Ascending aorta (tissue), 2 donors: ENCODE measurements around the gene ARSI. TPM values are rescaled to one million over a fixed set of nuclear protein-coding genes. Genes with fewer than 3 reads are reported as not detected.

Experiments
- DNase-seq, 2 donors: peaks; one replicate each; pipeline ENCODE4 v3.0.0-alpha.2; 2019; ENCODE audit warnings: low spot score in 2 of 2
- H3K27ac ChIP-seq, 2 donors: fragments of 200-600 bp; sonication (generic); one replicate each; pipeline ENCODE4 v1.5.1; 2016 to 2017; ENCODE audit warnings: mild to moderate bottlenecking in 1 of 2
- H3K27me3 ChIP-seq: fragments of 200-600 bp; sonication (generic); one replicate; pipeline ENCODE4 v1.5.1; 2017
- H3K36me3 ChIP-seq, 2 donors: fragments of 200-600 bp; sonication (generic); one replicate each; pipeline ENCODE4 v1.5.1; 2016
- H3K4me1 ChIP-seq, 2 donors: fragments of 200-600 bp; sonication (generic); one replicate each; pipeline ENCODE4 v1.5.1; 2016 to 2017; ENCODE audit warnings: mild to moderate bottlenecking in 1 of 2
- H3K4me3 ChIP-seq, 2 donors: fragments of 200-600 bp; sonication (generic); one replicate each; pipeline ENCODE4 v1.5.1; 2016 to 2017; ENCODE audit warnings: mild to moderate bottlenecking in 1 of 2
- H3K9me3 ChIP-seq, 2 donors: fragments of 200-600 bp; sonication (generic); one replicate each; pipeline ENCODE4 v1.5.1; 2016
- CTCF ChIP-seq, 3 experiments: fragments of 200-600 bp in 2 of 3; fragments of 450-650 bp in 1 of 3; sonication (generic) in 2 of 3; IDR thresholded peaks; one replicate each; pipeline ENCODE4 v1.5.1; 2016 to 2019; ENCODE audit warnings: antibody characterized with exemption in 3 of 3, mild to moderate bottlenecking in 1 of 3, moderate library complexity in 1 of 3
- intact Hi-C: fragments of 100-400 bp; cut with DNase I; formaldehyde crosslinking; loops from one replicate; pipeline ENCODE4 v1.15.1; 2023
- total RNA-seq: library from RNA; depleted of rRNA; stranded (reverse); fragments of >200 nt; gene quantifications from one replicate; pipeline ENCODE4 v1.1.0, GENCODE V29; 2016

The ARSI gene
- total RNA-seq, 1 donor from 2014 or later, result not detected

DNA sequence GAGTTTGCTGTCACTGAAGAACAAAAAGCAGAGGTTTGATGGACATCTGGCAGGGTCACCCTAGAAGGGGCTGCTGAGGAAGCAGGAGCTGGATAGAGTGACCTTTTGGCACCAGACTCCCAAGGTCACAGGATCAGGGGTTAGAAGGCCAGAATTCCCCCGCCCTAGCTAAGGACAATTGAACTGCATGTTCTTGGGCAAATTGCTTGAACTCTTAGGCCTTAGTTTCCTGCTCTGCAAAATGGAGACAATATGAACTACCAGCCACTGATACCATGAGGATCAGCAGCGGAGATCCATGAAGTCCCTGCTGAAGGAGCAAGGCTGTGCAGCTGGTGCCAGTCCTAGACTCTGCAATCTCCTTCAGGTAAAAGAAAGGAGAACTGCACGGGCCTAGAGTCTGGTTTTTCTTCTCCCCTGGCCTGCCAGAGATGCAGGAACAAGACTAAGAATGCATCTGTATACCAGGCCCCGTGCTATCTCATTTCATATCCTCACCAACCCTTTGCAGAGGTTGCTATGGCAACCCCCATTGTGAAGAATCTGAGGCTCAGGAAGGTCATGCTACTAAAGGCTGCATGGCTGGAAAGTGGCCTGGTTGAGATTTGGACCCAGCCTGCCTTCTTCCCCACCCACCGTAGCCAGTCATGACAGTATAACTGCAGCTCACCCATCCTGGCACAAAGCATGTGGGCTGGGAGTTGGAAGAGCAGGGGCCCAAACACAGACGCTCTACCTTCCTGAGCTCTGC is 46.9 kb downstream of the ARSI start:
- intact Hi-C loops, result no loop called here
- Histone ChIP-seq H3K27ac (no peak overlapping the region), H3K4me3 (no peak overlapping the region), H3K36me3 (no peaks in the 10 kb centered on the region), H3K9me3 (no peaks in the 10 kb centered on the region), H3K27me3 (no peaks in the 10 kb centered on the region), H3K4me1 (no peaks in the 10 kb centered on the region)
- no peak for DNase-seq
- TF ChIP-seq CTCF (IDR thresholded peaks at IDR 0.05), result no peak

GRCh38 chr5:150254774-150255173 is 47.9 kb downstream of the ARSI start:
- DNase-seq, result no peak
- Histone ChIP-seq H3K9me3 (no peaks in the 10 kb centered on the region), H3K4me1 (no peaks in the 10 kb centered on the region), H3K27me3 (no peaks in the 10 kb centered on the region), H3K4me3 (no peak overlapping the region), H3K27ac (no peak overlapping the region), H3K36me3 (no peaks in the 10 kb centered on the region)
- no peak for TF ChIP-seq CTCF (IDR thresholded peaks at IDR 0.05)
- intact Hi-C loops, result no loop called here

- Histone ChIP-seq H3K9me3 (no peaks in the 10 kb centered on the region), H3K4me1 (no peaks in the 10 kb centered on the region), H3K4me3 (no peak overlapping the region), H3K36me3 (no peaks in the 10 kb centered on the region), H3K27ac (no peak overlapping the region), H3K27me3 (no peaks in the 10 kb centered on the region)
- intact Hi-C loops, result no loop called here
- DNase-seq, result no peak
- no peak for TF ChIP-seq CTCF (IDR thresholded peaks at IDR 0.05)
Measured at GRCh38 chr5:150254363-150254762, 48.3 kb downstream of the ARSI start.

DNA sequence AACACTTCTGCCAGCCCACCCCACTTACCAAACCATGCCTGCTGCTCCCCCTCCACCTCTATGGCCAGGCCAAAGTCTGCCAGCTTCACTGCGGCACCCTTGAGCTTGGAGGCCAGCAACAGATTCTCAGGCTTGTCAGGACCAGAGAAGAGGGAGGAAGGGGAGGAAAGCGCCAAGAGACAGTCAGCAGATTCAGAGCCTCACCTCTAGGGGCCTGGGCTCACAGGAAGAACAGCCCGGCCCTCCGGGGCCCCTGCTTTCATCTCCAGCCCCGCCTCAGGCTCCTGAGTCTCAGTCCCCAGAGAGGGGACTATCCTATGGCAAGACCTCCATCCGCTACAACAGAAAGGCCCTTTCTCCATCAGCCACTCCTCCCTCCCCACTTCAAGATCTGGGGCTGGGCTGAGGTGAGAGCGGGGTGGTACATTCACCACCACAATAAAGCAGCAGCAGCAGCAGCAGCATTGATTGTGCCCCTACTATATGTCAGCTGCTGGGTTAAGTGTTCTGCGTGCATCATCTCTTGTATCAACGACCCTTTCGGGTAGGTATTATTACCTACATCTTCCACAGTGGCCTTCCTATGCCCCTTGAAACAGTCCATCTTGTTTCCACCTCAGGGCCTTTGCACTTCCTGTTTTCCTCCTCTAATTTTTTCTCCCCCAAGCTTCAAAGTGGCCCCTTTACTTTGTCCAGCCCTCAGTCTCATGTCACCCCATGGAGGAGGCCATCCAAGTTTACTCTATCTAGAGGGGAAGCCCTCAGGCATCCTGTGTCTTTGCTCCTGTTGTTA is 49.1 kb downstream of the ARSI start:
- Histone ChIP-seq H3K27me3 (no peaks in the 10 kb centered on the region), H3K36me3 (no peaks in the 10 kb centered on the region), H3K4me3 (no peak overlapping the region), H3K4me1 (no peaks in the 10 kb centered on the region), H3K9me3 (no peaks in the 10 kb centered on the region), H3K27ac (no peak overlapping the region)
- intact Hi-C loops, result no loop called here
- no peak for DNase-seq
- no peak for TF ChIP-seq CTCF (IDR thresholded peaks at IDR 0.05)

DNA sequence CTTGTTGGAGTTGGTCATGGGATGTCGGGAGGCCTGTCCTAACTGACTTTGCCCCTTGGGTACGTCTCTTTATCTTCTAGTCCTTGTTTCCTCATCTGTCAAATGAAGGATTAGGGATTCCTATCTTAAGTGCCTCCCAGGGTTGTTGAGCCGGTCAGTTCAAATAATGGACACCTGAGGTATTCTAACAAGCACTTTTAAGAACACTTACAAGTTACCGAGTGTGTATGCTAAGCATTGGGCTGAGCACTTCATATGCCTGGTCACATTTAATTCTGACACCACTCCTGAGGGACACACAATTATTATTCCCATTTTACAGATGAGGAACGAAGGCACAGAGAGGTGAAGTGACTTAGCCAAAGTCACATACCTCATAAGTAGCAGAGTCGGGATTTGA is 50.2 kb downstream of the ARSI start:
- no peaks in the 10 kb centered on the region for H3K27me3 ChIP-seq
- no peak for DNase-seq
- no peaks in the 10 kb centered on the region for H3K9me3 ChIP-seq
- no peak overlapping the region for H3K27ac ChIP-seq
- no peaks in the 10 kb centered on the region for H3K36me3 ChIP-seq
- intact Hi-C loops, result no loop called here
- no peaks in the 10 kb centered on the region for H3K4me1 ChIP-seq
- no peak overlapping the region for H3K4me3 ChIP-seq
- no peak for TF ChIP-seq CTCF (IDR thresholded peaks at IDR 0.05)
